WTC11 (cell line): ENCODE data around the gene EVC2. TPM values are rescaled to one million over a fixed set of nuclear protein-coding genes. Genes with fewer than 3 reads are reported as not detected.

Experiments
- ATAC-seq: fragments of 200-7000 bp; cut with Tn5 transposase; 2 replicates; pipeline ENCODE4 v1.10.0; 2021; ENCODE audit warnings: mild to moderate bottlenecking, moderate library complexity
- CTCF ChIA-PET: fragments of 300-600 bp; sonication (Branson Sonifier 250); formaldehyde crosslinking; loops from one replicate; lab custom pipeline; 2021; ENCODE audit warnings: antibody characterized with exemption; lab: Charles Lee
- POLR2A ChIA-PET: fragments of 350-600 bp; sonication (Branson Sonifier 250); formaldehyde crosslinking; loops from one replicate; lab custom pipeline; 2021; ENCODE audit warnings: antibody characterized with exemption; lab: Charles Lee
- DNase-seq: peaks from one replicate; pipeline ENCODE4 v3.0.0; 2021; ENCODE audit warnings: low spot score
- H3K27ac Mint-ChIP-seq: 2 replicates; pipeline ENCODE4 v1.8.0; 2021; ENCODE audit warnings: mixed read lengths
- H3K27me3 Mint-ChIP-seq: 2 replicates; pipeline ENCODE4 v1.8.0; 2021; ENCODE audit warnings: low read depth, mild to moderate bottlenecking, moderate library complexity, mixed read lengths
- H3K36me3 Mint-ChIP-seq: 2 replicates; pipeline ENCODE4 v1.8.0; 2021; ENCODE audit warnings: mixed read lengths
- H3K4me1 Mint-ChIP-seq: 2 replicates; pipeline ENCODE4 v1.8.0; 2022; ENCODE audit warnings: mixed read lengths
- H3K4me3 Mint-ChIP-seq: 2 replicates; pipeline ENCODE4 v1.8.0; 2021; ENCODE audit warnings: mild to moderate bottlenecking, moderate library complexity, mixed read lengths
- H3K9me3 Mint-ChIP-seq: 2 replicates; pipeline ENCODE4 v1.8.0; 2021; ENCODE audit warnings: mixed read lengths
- CREM ChIP-seq: sonication (generic); formaldehyde crosslinking; IDR thresholded peaks from 2 replicates; pipeline ENCODE4 v1.8.1; 2022; ENCODE audit warnings: mild to moderate bottlenecking, missing genetic modification reagents, moderate library complexity
- MYBL2 ChIP-seq: sonication (generic); formaldehyde crosslinking; IDR thresholded peaks from 2 replicates; pipeline ENCODE4 v1.8.1; 2023; ENCODE audit warnings: mild to moderate bottlenecking, moderate library complexity, missing genetic modification reagents
- NFE2L1 ChIP-seq: sonication (generic); formaldehyde crosslinking; IDR thresholded peaks from 2 replicates; pipeline ENCODE4 v1.8.1; 2023; ENCODE audit warnings: missing genetic modification reagents
- PRRX2 ChIP-seq: fragments of 250-450 bp; sonication (Bioruptor Pico); IDR thresholded peaks from 2 replicates; pipeline ENCODE4 v1.8.0; 2021; ENCODE audit warnings: mild to moderate bottlenecking
- RORB ChIP-seq: fragments of 250-450 bp; sonication (Bioruptor Pico); IDR thresholded peaks from 2 replicates; pipeline ENCODE4 v1.9.0; 2021; ENCODE audit warnings: mild to moderate bottlenecking
- SP1 ChIP-seq: sonication (generic); formaldehyde crosslinking; conservative IDR thresholded peaks from 2 replicates; pipeline ENCODE4 v1.8.1; 2022; ENCODE audit warnings: missing genetic modification reagents
- TP53 ChIP-seq: sonication (generic); formaldehyde crosslinking; IDR thresholded peaks from 2 replicates; pipeline ENCODE4 v1.8.1; 2023; ENCODE audit warnings: mild to moderate bottlenecking, missing genetic modification reagents
- total RNA-seq: library from RNA; stranded (reverse); gene quantifications from 3 replicates; pipeline ENCODE4 v1.2.3, GENCODE V29; 2021
- TF ChIP-seq, protein P1 (sequence below): sonication (generic); formaldehyde crosslinking; IDR thresholded peaks from 2 replicates; pipeline ENCODE4 v1.8.1; 2023; ENCODE audit warnings: mild to moderate bottlenecking, missing genetic modification reagents
- TF ChIP-seq, protein P2 (sequence below): sonication (generic); formaldehyde crosslinking; conservative IDR thresholded peaks from 2 replicates; pipeline ENCODE4 v1.8.1; 2022; ENCODE audit warnings: mild to moderate bottlenecking, missing genetic modification reagents
- TF ChIP-seq, protein P3 (sequence below): sonication (generic); formaldehyde crosslinking; IDR thresholded peaks from 2 replicates; pipeline ENCODE4 v1.8.0; 2022; ENCODE audit warnings: mild to moderate bottlenecking, missing genetic modification reagents
- TF ChIP-seq, protein P4 (sequence below): sonication (generic); formaldehyde crosslinking; IDR thresholded peaks from 2 replicates; pipeline ENCODE4 v1.8.0; 2023; ENCODE audit warnings: mild to moderate bottlenecking, missing genetic modification reagents
- TF ChIP-seq, protein P5 (sequence below): sonication (generic); formaldehyde crosslinking; IDR thresholded peaks from 2 replicates; pipeline ENCODE4 v1.8.0; 2022; ENCODE audit warnings: missing genetic modification reagents
- TF ChIP-seq, protein P6 (sequence below): fragments of 250-450 bp; sonication (Bioruptor Pico); IDR thresholded peaks from 2 replicates; pipeline ENCODE4 v1.9.0; 2021; ENCODE audit warnings: mild to moderate bottlenecking, borderline replicate concordance

EVC2 gene
- total RNA-seq, 1 experiment from 2014 or later: 4.8 TPM

DNA sequence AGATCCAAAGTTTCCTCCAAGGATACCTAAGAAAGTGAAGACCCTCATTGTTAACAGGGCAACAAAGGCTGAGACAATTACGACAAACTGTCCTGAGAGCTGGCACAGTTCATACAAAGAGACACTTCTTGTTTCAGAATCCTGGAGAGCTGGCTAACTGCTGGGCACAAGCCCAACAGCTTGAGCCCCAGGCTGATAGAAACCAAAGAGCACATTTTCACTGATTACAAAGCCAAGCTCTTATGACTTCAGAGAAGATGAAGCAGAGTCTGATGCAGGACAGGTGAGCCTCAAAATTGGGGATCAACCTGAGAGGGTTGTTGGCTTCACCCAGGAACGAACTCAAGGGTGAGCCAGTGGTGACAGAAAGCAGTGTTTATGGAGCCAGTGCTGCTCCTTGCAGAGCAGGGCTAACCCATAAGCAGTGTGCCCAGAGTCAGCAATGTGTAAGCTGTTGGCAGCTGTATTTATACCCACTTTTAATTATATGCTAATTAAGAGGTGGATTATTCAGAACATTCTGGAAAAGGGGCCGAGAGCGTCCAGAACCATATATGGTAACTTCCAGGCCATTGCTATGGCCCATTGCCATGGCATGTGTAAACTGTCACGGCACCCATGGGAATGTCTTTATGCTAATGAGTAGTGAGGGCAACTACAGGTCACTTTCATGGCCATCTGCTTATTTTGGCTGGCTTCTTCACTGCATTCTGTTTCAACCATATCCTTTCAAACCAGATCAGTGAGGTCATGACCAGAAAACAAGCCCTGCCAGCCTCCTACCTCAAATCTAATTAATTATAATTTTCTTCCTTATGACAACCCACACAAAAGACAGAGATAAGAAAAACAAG, 183.7 kb downstream of the EVC2 start:
- Mint-ChIP-seq H3K27ac (no peak overlapping the region), H3K4me3 (no peak overlapping the region), H3K36me3 (peaks cover under 1% of the 10 kb centered on the region; the same call in 1 of the 2 replicates)
- DNase-seq: no peak
- POLR2A ChIA-PET: no interaction called here
- TF ChIP-seq PRRX2: no peak
- TF ChIP-seq, all 79 proteins: peak for 0
- Mint-ChIP-seq H3K9me3 (peaks cover 20% of the 10 kb centered on the region), H3K4me1 (peaks cover 10% of the 10 kb centered on the region), H3K27me3 (peaks cover 6% of the 10 kb centered on the region)
- ATAC-seq: no peak
- CTCF ChIA-PET: no interaction called here

DNA sequence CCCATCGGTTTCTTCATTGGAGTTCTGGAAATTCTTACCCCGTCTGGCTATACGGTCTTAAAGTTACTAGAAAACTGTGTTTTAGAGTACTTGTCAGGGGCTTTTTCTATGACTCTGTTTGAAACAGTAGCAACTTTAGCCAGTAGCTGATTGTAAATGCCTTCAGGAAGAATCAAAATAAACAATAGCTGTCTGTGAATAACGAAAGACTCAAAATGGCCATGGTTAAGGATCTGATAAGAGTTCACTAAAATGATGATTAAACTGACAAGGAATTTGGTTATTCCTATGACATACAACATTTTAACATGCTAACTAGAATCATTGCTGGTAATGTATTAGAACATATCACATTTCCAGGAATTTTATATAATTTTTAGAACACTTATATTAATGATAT, 191.0 kb downstream of the EVC2 start:
- no peaks in the 10 kb centered on the region for H3K4me1 Mint-ChIP-seq
- no peak for DNase-seq
- peaks cover 66% of the 10 kb centered on the region for H3K9me3 Mint-ChIP-seq
- ChIA-PET CTCF (no interaction called here), POLR2A (no interaction called here)
- TF ChIP-seq SP1 (CRISPR knock-in tag): no peak
- no peak for TF ChIP-seq MYBL2
- TF ChIP-seq, protein P1, sequence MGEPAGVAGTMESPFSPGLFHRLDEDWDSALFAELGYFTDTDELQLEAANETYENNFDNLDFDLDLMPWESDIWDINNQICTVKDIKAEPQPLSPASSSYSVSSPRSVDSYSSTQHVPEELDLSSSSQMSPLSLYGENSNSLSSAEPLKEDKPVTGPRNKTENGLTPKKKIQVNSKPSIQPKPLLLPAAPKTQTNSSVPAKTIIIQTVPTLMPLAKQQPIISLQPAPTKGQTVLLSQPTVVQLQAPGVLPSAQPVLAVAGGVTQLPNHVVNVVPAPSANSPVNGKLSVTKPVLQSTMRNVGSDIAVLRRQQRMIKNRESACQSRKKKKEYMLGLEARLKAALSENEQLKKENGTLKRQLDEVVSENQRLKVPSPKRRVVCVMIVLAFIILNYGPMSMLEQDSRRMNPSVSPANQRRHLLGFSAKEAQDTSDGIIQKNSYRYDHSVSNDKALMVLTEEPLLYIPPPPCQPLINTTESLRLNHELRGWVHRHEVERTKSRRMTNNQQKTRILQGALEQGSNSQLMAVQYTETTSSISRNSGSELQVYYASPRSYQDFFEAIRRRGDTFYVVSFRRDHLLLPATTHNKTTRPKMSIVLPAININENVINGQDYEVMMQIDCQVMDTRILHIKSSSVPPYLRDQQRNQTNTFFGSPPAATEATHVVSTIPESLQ (CRISPR knock-in tag): no peak
- TF ChIP-seq NFE2L1 (CRISPR knock-in tag): no peak
- TF ChIP-seq, protein P2, sequence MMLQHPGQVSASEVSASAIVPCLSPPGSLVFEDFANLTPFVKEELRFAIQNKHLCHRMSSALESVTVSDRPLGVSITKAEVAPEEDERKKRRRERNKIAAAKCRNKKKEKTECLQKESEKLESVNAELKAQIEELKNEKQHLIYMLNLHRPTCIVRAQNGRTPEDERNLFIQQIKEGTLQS (CRISPR knock-in tag): no peak
- no peak for TF ChIP-seq TP53 (CRISPR knock-in tag)
- TF ChIP-seq, protein P3, sequence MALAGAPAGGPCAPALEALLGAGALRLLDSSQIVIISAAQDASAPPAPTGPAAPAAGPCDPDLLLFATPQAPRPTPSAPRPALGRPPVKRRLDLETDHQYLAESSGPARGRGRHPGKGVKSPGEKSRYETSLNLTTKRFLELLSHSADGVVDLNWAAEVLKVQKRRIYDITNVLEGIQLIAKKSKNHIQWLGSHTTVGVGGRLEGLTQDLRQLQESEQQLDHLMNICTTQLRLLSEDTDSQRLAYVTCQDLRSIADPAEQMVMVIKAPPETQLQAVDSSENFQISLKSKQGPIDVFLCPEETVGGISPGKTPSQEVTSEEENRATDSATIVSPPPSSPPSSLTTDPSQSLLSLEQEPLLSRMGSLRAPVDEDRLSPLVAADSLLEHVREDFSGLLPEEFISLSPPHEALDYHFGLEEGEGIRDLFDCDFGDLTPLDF (CRISPR knock-in tag): no peak
- TF ChIP-seq CREM: no peak
- no peak for TF ChIP-seq RORB (CRISPR knock-in tag)
- TF ChIP-seq, protein P4, sequence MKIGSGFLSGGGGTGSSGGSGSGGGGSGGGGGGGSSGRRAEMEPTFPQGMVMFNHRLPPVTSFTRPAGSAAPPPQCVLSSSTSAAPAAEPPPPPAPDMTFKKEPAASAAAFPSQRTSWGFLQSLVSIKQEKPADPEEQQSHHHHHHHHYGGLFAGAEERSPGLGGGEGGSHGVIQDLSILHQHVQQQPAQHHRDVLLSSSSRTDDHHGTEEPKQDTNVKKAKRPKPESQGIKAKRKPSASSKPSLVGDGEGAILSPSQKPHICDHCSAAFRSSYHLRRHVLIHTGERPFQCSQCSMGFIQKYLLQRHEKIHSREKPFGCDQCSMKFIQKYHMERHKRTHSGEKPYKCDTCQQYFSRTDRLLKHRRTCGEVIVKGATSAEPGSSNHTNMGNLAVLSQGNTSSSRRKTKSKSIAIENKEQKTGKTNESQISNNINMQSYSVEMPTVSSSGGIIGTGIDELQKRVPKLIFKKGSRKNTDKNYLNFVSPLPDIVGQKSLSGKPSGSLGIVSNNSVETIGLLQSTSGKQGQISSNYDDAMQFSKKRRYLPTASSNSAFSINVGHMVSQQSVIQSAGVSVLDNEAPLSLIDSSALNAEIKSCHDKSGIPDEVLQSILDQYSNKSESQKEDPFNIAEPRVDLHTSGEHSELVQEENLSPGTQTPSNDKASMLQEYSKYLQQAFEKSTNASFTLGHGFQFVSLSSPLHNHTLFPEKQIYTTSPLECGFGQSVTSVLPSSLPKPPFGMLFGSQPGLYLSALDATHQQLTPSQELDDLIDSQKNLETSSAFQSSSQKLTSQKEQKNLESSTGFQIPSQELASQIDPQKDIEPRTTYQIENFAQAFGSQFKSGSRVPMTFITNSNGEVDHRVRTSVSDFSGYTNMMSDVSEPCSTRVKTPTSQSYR: no peak
- TF ChIP-seq, protein P5, sequence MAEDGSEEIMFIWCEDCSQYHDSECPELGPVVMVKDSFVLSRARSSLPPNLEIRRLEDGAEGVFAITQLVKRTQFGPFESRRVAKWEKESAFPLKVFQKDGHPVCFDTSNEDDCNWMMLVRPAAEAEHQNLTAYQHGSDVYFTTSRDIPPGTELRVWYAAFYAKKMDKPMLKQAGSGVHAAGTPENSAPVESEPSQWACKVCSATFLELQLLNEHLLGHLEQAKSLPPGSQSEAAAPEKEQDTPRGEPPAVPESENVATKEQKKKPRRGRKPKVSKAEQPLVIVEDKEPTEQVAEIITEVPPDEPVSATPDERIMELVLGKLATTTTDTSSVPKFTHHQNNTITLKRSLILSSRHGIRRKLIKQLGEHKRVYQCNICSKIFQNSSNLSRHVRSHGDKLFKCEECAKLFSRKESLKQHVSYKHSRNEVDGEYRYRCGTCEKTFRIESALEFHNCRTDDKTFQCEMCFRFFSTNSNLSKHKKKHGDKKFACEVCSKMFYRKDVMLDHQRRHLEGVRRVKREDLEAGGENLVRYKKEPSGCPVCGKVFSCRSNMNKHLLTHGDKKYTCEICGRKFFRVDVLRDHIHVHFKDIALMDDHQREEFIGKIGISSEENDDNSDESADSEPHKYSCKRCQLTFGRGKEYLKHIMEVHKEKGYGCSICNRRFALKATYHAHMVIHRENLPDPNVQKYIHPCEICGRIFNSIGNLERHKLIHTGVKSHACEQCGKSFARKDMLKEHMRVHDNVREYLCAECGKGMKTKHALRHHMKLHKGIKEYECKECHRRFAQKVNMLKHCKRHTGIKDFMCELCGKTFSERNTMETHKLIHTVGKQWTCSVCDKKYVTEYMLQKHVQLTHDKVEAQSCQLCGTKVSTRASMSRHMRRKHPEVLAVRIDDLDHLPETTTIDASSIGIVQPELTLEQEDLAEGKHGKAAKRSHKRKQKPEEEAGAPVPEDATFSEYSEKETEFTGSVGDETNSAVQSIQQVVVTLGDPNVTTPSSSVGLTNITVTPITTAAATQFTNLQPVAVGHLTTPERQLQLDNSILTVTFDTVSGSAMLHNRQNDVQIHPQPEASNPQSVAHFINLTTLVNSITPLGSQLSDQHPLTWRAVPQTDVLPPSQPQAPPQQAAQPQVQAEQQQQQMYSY (CRISPR knock-in tag): no peak
- TF ChIP-seq, protein P6, sequence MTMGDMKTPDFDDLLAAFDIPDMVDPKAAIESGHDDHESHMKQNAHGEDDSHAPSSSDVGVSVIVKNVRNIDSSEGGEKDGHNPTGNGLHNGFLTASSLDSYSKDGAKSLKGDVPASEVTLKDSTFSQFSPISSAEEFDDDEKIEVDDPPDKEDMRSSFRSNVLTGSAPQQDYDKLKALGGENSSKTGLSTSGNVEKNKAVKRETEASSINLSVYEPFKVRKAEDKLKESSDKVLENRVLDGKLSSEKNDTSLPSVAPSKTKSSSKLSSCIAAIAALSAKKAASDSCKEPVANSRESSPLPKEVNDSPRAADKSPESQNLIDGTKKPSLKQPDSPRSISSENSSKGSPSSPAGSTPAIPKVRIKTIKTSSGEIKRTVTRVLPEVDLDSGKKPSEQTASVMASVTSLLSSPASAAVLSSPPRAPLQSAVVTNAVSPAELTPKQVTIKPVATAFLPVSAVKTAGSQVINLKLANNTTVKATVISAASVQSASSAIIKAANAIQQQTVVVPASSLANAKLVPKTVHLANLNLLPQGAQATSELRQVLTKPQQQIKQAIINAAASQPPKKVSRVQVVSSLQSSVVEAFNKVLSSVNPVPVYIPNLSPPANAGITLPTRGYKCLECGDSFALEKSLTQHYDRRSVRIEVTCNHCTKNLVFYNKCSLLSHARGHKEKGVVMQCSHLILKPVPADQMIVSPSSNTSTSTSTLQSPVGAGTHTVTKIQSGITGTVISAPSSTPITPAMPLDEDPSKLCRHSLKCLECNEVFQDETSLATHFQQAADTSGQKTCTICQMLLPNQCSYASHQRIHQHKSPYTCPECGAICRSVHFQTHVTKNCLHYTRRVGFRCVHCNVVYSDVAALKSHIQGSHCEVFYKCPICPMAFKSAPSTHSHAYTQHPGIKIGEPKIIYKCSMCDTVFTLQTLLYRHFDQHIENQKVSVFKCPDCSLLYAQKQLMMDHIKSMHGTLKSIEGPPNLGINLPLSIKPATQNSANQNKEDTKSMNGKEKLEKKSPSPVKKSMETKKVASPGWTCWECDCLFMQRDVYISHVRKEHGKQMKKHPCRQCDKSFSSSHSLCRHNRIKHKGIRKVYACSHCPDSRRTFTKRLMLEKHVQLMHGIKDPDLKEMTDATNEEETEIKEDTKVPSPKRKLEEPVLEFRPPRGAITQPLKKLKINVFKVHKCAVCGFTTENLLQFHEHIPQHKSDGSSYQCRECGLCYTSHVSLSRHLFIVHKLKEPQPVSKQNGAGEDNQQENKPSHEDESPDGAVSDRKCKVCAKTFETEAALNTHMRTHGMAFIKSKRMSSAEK (CRISPR knock-in tag): no peak
- H3K27me3 Mint-ChIP-seq: peaks cover 22% of the 10 kb centered on the region
- H3K36me3 Mint-ChIP-seq: peaks cover 25% of the 10 kb centered on the region
- no peak overlapping the region for H3K27ac Mint-ChIP-seq
- ATAC-seq: no peak
- H3K4me3 Mint-ChIP-seq: no peak overlapping the region
